HFF-Myc (cell line): ENCODE data around the gene BRI3.

Experiments used
- DNase-seq: peaks from one replicate; pipeline ENCODE4 v3.0.0-alpha.2; 2011; ENCODE audit warnings: low read depth; ENCODE audit errors: extremely low read depth
- H3K4me3 ChIP-seq: replicated peaks from 2 replicates; pipeline ENCODE4 v1.5.1; 2011; ENCODE audit warnings: low read depth, mild to moderate bottlenecking, control low read depth, low read length
- TF ChIP-seq, protein P1 (sequence below): IDR thresholded peaks from 2 replicates; pipeline ENCODE4 v1.5.1; 2012; ENCODE audit warnings: mild to moderate bottlenecking, low read depth, low read length, control low read depth; ENCODE audit errors: missing control alignments

Gene BRI3, protein sequence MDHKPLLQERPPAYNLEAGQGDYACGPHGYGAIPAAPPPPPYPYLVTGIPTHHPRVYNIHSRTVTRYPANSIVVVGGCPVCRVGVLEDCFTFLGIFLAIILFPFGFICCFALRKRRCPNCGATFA

GRCh38 chr7:98280791-98281756 lies at the start of gene BRI3:
TSS of gene BRI3 (plus strand) at chr7:98281686. CDS start at chr7:98281796, 110 bp downstream.
- TF ChIP-seq, protein P1, sequence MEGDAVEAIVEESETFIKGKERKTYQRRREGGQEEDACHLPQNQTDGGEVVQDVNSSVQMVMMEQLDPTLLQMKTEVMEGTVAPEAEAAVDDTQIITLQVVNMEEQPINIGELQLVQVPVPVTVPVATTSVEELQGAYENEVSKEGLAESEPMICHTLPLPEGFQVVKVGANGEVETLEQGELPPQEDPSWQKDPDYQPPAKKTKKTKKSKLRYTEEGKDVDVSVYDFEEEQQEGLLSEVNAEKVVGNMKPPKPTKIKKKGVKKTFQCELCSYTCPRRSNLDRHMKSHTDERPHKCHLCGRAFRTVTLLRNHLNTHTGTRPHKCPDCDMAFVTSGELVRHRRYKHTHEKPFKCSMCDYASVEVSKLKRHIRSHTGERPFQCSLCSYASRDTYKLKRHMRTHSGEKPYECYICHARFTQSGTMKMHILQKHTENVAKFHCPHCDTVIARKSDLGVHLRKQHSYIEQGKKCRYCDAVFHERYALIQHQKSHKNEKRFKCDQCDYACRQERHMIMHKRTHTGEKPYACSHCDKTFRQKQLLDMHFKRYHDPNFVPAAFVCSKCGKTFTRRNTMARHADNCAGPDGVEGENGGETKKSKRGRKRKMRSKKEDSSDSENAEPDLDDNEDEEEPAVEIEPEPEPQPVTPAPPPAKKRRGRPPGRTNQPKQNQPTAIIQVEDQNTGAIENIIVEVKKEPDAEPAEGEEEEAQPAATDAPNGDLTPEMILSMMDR, result no peak
- peak within 1 kb of the TSS; percentile 79 for H3K4me3 ChIP-seq
- DNase-seq, result no peak

DNA sequence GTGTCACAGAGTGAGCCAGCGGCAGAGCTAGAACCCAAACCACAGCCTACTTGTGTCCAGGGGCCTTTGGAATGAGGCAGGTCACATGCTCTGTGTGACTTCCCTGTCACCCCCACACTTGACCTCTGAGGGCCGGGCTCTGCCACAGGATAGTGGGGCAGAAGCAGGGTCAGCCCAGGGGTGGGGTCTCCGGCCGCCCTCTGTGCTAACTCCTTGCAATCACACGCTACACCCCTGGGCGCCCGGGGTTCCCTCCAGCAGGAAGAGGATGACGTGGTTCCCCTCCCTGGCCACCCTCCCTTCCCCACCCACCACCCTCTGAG lies 49.3 kb upstream of the BRI3 start:
- TF ChIP-seq, protein P1, result no peak
- H3K4me3 ChIP-seq, result no peak overlapping the region
- no peak for DNase-seq

GRCh38 chr7:98232799-98233198 lies 48.7 kb upstream of the BRI3 start:
- H3K4me3 ChIP-seq, result no peak overlapping the region
- TF ChIP-seq, protein P1, result no peak
- no peak for DNase-seq

DNA sequence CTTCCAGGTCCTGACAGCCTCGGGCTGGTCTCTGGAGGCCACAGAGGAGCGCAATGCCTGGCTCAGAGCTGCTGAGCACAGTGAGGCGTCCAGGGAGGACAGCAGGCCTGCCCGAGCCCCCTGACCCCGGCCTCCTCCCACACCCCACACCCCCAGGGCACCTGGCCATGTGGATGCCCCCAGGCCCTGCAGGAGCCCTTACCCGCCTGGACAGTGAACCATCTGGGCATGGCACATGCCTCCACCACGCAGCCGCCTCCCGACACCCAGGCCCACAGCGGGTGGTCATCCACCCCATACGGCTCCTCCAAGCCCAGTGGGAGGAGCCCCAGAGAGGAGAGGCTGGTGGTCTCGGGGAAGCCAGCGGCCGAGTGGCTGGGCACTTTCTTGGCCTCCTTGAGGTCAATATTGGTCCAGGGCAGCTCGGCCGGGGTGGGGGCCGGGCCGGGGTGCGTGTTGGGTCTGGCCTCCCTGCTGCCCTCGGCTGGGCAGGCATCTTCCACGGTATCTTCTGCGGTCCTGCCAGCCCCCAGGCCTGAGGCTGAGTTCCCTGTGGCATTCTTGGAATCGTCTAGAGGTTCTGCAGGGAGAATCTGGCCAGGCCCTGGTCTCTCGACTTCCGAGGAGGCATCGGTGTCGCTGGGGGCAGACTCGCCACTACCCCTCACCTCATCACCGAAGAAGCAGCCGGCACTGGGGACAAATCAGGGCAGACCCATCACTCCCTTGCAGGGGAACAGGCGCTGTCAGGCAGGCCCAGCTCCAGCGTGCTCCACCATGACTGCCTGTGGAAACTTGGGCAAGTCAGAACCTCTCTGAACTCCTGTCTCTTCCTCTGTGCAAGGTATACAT lies 48.0 kb upstream of the BRI3 start:
- no peak overlapping the region for H3K4me3 ChIP-seq
- DNase-seq, result no peak
- TF ChIP-seq, protein P1, result no peak

- no peak overlapping the region for H3K4me3 ChIP-seq
- TF ChIP-seq, protein P1, result no peak
- DNase-seq, result no peak
These were observed 46.9 kb upstream of the BRI3 start for GRCh38 chr7:98234429-98235147.

DNA sequence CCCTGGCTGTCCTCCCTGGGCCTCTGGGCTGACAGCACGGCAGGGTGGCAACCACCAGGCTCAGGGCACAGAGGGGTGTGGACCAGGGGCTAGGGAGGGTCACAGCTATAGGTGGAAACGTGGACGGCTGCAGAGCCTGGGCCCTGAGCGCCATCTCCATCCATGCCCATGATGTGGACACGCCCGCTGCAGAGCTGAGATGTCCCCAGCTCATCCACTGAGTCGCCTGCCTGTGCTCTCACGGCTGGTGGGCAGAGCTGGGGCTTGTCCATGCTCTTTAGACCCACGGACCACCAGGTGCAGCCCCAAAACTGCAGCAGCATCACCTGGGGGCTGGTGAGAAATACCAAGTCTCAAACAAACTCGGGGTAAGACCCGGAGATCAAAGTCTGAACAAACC lies 45.6 kb upstream of the BRI3 start:
- DNase-seq, result no peak
- H3K4me3 ChIP-seq, result no peak overlapping the region
- TF ChIP-seq, protein P1, result no peak
